ENCODE data around the gene MATCAP1.
A peak's percentile ranks its signal among the peaks of the same experiment; 100 is the strongest.

Gene MATCAP1

DNA sequence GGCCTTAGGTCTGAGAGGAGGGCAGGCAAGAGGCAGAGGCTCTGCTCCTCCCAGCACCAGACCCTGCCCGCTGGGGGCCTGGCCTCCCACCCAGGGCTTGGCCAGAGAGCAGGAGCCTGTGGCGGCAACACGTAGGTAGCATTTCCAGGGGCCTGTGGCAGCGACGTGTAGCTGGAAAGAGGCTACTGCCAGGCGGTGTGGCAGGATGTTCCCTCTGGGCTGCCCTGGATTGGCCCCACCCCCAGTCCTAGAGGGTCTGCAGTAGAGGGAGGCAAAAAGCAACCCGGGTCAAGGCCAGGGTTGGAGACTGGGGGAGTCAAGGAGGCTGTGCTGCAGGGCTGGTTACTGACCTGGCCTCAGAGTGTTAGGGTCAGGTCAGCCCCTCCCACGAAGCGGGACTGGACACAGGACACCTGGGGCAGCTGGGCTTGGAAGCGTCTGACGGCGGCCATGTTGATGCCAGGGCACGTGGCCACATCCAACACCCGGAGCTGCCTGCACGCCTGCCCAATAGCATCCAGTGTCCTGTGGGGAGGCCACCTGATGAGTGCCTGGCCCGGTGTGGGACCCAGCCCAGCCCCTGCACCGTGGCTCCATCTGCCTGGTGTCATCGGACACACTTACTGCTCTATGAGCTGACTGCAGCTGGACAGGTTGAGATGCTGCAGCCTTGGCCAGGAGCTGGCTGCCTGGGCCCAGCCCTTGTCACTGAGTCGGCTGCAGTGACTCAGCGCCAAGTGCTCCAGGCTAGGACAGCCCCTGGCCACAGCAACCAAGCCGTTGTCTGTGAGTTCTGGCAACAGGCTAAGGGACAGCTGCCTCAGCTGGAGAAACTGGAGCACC is 23.7 kb upstream of the MATCAP1 start:
- peak in 1 of 3 donors; percentile 21 for DNase-seq

DNA sequence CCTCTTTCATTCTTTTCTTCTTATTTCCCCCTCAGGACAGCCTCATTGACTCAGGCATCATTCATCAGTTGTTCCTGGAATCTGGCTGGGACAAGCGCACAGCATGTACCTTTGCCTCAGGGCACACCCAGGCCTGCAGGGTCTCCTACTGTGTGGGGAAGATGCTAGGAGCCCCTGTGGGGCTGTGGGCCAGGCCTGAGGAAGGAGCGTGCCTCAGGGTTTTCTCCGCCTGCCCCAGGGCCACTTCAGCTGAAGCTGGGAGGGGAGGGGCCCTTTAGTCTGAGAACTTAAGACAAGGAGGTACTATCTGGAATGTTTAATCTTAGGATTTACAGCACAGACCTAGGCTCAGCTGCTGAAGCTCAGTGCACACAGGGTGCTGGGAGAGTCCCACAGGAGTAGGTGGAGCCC is 23.1 kb upstream of the MATCAP1 start:
- DNase-seq = no peak

- DNase-seq = no peak
Measured at GRCh38 chr16:67206129-67206837, 22.5 kb upstream of the MATCAP1 start.

GRCh38 chr16:67204076-67204475 is 20.3 kb upstream of the MATCAP1 start:
- DNase-seq = no peak

- no peak for DNase-seq
Measured at GRCh38 chr16:67202956-67203493, 19.3 kb upstream of the MATCAP1 start.

- no peak for DNase-seq
Measured at GRCh38 chr16:67202426-67202825, 18.7 kb upstream of the MATCAP1 start.

DNA sequence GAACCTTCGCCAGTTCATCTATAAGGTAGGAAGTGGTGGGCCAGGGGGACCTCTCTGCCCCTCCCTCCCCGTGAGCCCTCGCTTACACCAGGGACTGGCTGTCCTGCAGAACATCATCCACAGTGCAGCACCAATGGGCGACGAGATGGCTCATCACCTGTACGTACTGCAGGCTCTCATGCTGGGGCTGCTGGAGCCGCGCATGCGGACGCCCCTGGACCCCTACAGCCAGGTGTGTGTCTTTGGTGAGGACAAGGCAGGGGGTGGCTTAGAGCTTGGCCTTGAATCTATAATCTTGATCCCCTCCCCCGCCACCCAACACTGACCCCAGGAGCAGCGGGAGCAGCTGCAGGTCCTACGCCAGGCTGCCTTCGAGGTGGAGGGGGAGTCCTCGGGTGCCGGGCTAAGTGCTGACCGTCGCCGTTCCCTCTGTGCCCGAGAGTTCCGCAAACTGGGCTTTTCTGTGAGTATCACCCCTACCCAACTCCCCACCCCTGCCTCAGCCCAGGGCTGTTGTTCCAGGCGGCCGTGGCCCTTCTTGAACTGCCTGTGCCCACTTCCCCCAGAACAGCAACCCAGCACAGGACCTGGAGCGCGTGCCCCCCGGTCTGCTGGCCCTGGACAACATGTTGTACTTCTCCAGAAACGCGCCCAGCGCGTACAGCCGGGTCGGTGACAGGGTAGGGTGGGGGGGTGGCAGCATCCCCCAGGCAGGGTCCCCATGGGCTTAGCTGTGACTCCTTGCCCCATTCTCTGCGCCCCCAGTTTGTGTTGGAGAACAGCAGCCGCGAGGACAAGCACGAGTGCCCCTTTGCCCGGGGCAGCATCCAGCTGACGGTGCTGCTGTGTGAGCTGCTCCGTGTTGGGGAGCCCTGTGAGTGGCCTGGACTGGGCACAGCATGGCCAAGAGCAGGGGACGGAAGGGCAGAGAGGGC is 17.9 kb upstream of the MATCAP1 start:
- DNase-seq = no peak

DNA sequence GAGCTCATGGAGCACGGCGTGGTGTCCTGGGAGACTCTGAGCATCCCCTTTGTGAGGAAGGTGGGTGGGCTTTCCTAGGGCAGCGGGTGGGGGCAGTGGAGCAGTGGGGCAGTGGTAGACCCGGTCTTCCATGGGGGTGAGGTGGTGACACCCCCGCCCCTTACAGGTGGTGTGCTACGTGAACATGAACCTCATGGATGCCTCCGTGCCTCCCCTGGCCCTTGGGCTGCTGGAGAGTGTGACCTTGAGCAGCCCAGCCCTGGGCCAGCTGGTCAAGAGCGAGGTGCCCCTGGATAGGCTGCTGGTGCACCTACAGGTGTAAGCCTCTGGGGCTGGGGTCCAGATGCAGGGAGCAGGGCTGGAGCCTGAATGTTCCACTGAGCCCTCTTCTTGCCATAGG is 16.7 kb upstream of the MATCAP1 start:
- DNase-seq = no peak

DNA sequence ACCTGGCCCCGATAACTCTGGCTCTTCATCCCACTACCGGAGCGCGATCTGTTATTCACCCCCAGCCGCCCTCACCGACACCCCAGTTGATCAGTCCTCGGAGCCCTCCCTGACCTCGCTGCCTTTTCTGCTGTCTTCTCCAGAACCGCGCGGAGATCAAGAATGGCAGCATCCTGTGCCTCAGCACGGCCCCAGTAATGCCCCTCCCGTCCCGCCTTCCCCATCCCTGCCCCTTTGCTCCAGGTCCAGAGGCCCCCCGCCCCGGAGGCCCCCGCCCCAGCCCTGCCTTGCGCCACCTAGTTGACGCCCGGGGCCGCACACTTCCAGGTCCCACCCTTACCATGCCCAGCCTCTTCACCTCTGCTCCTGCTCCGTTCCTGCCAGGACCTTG is 16.0 kb upstream of the MATCAP1 start:
- DNase-seq = no peak

DNA sequence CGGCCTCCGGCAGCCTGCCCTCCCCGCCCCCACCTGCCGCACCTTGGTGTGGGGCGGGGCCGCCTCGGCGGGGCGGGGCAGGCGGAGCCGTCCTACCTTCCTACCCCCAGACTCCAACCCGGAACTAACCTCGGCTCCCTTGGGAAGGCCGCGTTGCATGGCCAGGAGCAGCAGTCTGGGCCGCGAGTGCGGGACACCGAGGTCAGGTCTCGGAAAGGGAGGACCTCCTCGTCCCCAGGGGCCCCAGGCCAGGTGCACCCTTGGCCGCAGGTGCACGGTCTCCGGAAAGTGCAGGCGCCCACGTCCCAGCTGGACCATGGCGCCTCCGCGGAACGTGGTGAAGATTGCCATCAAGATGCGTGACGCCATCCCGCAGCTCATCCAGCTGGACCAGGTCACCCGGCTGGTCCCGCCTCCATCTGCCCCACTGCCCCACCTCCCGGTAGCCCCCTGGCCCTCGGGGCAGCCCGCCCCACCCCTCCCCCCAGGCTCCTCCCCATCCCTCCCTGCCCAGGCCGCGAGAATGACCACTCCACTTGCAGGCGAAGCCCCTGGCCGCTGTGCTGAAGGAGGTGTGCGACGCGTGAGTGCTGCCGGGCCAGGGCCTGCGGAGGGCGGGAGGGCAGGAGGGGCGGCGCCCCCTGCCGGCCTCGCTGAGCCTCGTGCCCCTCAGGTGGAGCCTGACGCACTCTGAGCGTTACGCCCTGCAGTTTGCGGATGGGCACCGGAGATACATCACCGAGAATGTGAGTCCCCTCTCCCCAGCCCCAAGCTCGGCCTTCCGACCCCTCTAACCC is 15.4 kb upstream of the MATCAP1 start, which contains the start of gene ELMO3:
TSS of gene ELMO3 (plus strand) at position 121 of the 797 bp plus-strand sequence. CDS start at position 317, 196 bp downstream.
- DNase-seq = no peak

- DNase-seq = peak; percentile 72 to 79 (median 75)
Measured at GRCh38 chr16:67198238-67198734, 14.5 kb upstream of the MATCAP1 start.

DNA sequence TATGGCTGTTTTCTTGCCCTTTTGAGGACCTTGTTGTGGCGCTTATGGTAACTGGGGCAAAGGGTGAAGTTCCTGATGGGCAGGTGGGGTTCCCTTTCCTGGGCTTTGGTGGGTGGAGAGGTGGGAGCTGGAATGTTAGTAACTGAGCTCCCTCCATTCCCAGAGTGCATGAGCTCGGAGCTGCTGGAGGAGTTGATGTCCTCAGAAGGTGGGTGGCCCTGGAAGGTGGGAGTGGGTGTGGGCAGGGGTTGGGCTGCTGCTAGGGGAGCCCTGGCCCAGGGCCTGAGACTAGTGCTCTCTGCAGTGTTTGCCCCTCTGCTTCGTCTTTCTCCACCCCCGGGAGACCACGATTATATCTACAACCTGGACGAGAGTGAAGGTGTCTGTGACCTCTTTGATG is 13.9 kb upstream of the MATCAP1 start:
- no peak for DNase-seq

- DNase-seq = no peak
Measured at GRCh38 chr16:67196881-67197280, 13.1 kb upstream of the MATCAP1 start.

DNA sequence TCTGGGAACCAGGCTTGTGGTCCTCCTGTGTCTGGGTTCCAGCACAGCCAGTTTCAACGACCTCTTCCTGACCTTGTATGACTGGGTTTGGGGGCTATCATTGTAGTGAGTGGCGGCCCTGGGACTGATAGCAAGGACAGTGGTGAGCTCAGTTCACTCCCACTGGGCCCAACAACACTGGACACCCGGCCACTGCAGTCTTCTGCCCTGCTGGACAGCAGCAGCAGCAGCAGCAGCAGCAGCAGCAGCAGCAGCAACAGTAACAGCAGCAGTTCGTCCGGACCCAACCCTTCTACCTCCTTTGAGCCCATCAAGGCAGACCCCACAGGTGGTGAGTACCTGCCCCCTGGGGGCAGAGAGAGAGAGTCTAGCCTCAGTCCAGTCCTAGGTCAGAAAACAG is 11.9 kb upstream of the MATCAP1 start:
- DNase-seq = no peak

DNA sequence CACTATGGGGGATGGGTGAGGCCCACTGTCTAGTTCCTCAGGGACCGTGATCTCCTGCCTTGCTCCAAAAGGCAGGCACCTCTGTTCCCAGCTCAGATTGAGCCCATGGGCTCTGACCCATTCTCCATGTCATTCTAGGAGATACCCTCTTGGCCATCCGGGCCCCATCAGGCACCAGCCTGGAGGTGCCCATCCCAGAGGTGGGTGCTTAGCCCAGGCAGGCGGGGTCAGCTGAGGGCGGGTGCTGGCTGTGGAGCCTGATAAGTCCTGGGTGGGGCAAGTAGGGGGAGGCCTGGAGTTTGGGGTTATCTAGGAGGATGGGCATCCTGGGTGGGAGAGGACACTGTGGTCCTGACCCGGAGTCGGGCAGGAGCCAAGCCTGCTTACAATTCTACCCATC is 10.5 kb upstream of the MATCAP1 start:
- DNase-seq = no peak

DNA sequence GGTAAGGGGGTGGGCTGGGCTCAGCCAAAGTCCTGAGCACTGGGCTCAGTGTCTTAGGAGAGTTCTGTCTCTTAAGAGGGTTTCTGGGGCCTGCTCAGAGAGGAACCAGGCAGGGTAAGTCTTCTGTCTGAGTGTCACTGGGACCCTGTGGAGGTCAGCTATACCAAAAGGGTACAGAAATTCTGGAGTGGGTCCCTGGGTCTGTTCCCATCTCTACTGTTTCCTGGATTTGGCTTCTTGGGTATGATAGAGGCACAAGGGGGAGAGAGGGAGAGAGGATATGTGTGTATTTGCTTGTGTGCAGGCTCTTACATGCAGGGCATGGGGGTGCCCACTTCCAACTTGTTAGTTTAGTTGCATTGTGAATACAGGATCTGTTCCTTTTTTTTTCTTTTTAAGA is 9.8 kb upstream of the MATCAP1 start:
- no peak for DNase-seq

GRCh38 chr16:67192781-67193361 is 9.1 kb upstream of the MATCAP1 start:
- DNase-seq = no peak

DNA sequence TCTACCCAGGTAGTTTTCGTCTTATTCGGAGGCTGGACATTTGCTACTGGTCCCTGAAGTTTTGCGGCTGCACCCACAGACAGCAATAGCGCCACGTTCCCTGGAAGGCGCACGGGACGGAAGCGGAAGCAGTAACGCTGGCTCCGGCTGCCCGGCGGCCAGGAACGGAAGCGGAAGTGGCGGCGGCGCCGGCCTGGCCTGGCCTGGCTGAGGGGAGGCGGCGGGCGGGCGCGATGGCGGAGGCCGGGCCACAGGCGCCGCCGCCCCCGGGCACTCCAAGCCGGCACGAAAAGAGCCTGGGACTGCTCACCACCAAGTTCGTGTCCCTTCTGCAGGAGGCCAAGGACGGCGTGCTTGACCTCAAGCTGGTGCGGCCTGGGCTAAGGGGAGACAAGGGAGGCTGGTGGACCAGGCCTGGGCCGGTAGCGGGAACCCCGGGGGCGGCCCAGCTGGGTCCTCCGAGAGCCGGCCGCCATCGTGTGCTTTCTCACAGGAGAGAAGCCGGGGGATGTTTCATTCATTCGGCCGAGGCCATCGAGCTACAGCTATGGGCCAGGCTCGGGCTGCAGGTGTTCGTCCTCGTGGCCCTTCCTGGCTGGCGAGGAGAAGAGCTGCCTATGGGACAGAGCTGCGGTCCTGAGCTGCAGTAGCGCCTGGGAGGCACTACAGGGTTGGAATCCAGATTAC is 8.4 kb upstream of the MATCAP1 start, which contains the start of gene E2F4:
TSS of gene E2F4 (plus strand) at position 161 of the 687 bp plus-strand sequence. CDS start at position 234, 73 bp downstream.
- DNase-seq = peak; percentile 96 to 98 (median 97)

DNA sequence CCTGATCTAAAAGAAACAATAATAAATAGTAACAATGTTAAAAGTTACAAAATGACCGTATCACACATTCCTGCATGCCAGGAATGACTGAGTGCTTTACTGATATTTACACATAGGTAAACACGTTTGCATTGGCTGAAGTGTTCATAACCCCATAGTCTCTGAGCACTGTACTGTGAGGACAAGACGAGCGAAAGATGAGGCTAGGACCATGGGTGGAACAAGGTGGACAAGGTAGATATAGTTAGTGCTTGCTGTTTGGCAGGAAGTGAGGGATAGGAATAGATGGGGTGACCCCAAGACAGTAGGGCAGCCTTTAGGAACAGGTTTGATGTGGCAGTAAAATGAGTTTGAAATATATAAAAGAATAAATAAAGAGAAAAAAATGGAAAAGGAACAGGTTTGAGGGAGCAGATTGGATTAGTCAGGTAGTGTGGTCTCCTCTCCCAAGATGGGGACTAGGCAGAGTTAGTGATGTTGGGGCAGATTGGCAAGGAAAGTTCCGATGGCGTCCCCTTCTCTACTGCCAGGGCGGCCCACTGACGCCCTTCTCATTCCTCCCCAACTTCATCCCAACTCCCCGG is 7.7 kb upstream of the MATCAP1 start:
- DNase-seq = no peak
